Liver (tissue), 9 donors: ENCODE data around the gene BMAL1. TPM values are rescaled to one million over a fixed set of nuclear protein-coding genes. Genes with fewer than 3 reads are reported as not detected.

Source experiments
- DNase-seq: peaks from one replicate; pipeline ENCODE4 v3.0.0-alpha.2; 2017; ENCODE audit warnings: low spot score
- H3K27ac ChIP-seq, 2 donors: one replicate each; pipeline ENCODE4 v1.7.0; 2013; ENCODE audit warnings: inconsistent platforms in 2 of 2, low read length in 2 of 2, control low read depth in 1 of 2, low read depth in 1 of 2, mild to moderate bottlenecking in 1 of 2
- H3K27me3 ChIP-seq, 4 donors: one replicate each; pipeline versions ENCODE4 v1.6.1 to v1.7.0; 2013; ENCODE audit warnings: low read length in 3 of 4, inconsistent platforms in 1 of 4, mild to moderate bottlenecking in 1 of 4, moderate library complexity in 1 of 4; ENCODE audit not compliant: control insufficient read depth in 4 of 4, insufficient read depth in 4 of 4
- H3K36me3 ChIP-seq, 4 donors: one replicate each; pipeline versions ENCODE4 v1.6.1 to v1.7.0; 2013; ENCODE audit warnings: low read length in 3 of 4, mild to moderate bottlenecking in 3 of 4, low read depth in 1 of 4, moderate library complexity in 1 of 4; ENCODE audit not compliant: control insufficient read depth in 4 of 4, insufficient read depth in 3 of 4
- H3K4me1 ChIP-seq, 4 donors: one replicate each; pipeline versions ENCODE4 v1.6.1 to v1.7.0; 2013; ENCODE audit warnings: low read length in 3 of 4, mild to moderate bottlenecking in 3 of 4, moderate library complexity in 1 of 4; ENCODE audit not compliant: control insufficient read depth in 4 of 4, insufficient read depth in 4 of 4
- H3K4me3 ChIP-seq, 3 donors: one replicate each; pipeline versions ENCODE4 v1.6.1 to v1.7.0; 2013; ENCODE audit warnings: low read length in 3 of 3, control low read depth in 1 of 3, low read depth in 1 of 3, mild to moderate bottlenecking in 1 of 3
- H3K9ac ChIP-seq, 2 donors: one replicate each; pipeline ENCODE4 v1.7.0; 2013; ENCODE audit warnings: low read length in 2 of 2, mild to moderate bottlenecking in 2 of 2, moderate library complexity in 2 of 2, control low read depth in 1 of 2, low read depth in 1 of 2
- H3K9me3 ChIP-seq, 4 donors: one replicate each; pipeline versions ENCODE4 v1.6.1 to v1.7.0; 2013; ENCODE audit warnings: low read length in 3 of 4; ENCODE audit not compliant: control insufficient read depth in 4 of 4
- EGR1 ChIP-seq, 2 donors: IDR thresholded peaks; 2 replicates each; pipeline ENCODE4 v1.6.1; 2016 to 2018; ENCODE audit warnings: antibody characterized with exemption in 2 of 2, low read depth in 2 of 2
- FOXA1 ChIP-seq: IDR thresholded peaks from 2 replicates; pipeline ENCODE4 v1.6.1; 2016; ENCODE audit warnings: antibody characterized with exemption
- FOXA2 ChIP-seq: IDR thresholded peaks from 2 replicates; pipeline ENCODE4 v1.6.1; 2016; ENCODE audit warnings: antibody characterized with exemption
- GABPA ChIP-seq, 2 donors: IDR thresholded peaks in 1 of 2; conservative IDR thresholded peaks in 1 of 2; 2 replicates each; pipeline ENCODE4 v1.6.1; 2016; ENCODE audit warnings: antibody characterized with exemption in 2 of 2, mild to moderate bottlenecking in 1 of 2, moderate library complexity in 1 of 2
- HNF4A ChIP-seq, 2 donors: conservative IDR thresholded peaks; 2 replicates each; pipeline ENCODE4 v1.6.1; 2016; ENCODE audit warnings: antibody characterized with exemption in 2 of 2, mild to moderate bottlenecking in 2 of 2
- HNF4G ChIP-seq: IDR thresholded peaks from 2 replicates; pipeline ENCODE4 v1.6.1; 2016; ENCODE audit warnings: antibody characterized with exemption
- JUND ChIP-seq, 2 donors: IDR thresholded peaks; 2 replicates each; pipeline ENCODE4 v1.6.1; 2016; ENCODE audit warnings: antibody characterized with exemption in 2 of 2
- NR2F2 ChIP-seq: IDR thresholded peaks from 2 replicates; pipeline ENCODE4 v1.6.1; 2016; ENCODE audit warnings: antibody characterized with exemption
- RAD21 ChIP-seq, 2 donors: IDR thresholded peaks; 2 replicates each; pipeline ENCODE4 v1.6.1; 2016; ENCODE audit warnings: antibody characterized with exemption in 2 of 2, mild to moderate bottlenecking in 2 of 2
- RXRA ChIP-seq, 2 donors: IDR thresholded peaks; 2 replicates each; pipeline ENCODE4 v1.6.1; 2017 to 2018; ENCODE audit warnings: antibody characterized with exemption in 2 of 2, mild to moderate bottlenecking in 1 of 2
- SP1 ChIP-seq: IDR thresholded peaks from 2 replicates; pipeline ENCODE4 v1.6.1; 2018; ENCODE audit warnings: antibody characterized with exemption, mild to moderate bottlenecking
- TAF1 ChIP-seq: conservative IDR thresholded peaks from 2 replicates; pipeline ENCODE4 v1.6.1; 2016; ENCODE audit warnings: antibody characterized with exemption, mild to moderate bottlenecking
- YY1 ChIP-seq: IDR thresholded peaks from 2 replicates; pipeline ENCODE4 v1.6.1; 2016; ENCODE audit warnings: antibody characterized with exemption, mild to moderate bottlenecking
- WGBS: extraction: QIAGEN DNeasy Blood & Tissue Kit; methylation state at CpG from one replicate; pipeline ENCODE4 v1.1.7; 2013; 5-methylcytosine and 5-hydroxymethylcytosine counted together
- polyA plus RNA-seq, 2 donors: library from polyadenylated mRNA; stranded (reverse) in 1 of 2; unstranded in 1 of 2; fragments of 200-250 nt in 1 of 2; fragments of >200 nt in 1 of 2; fragmentation: Nextera tagmentation in 1 of 2; extraction: Ambion mirVana in 1 of 2; gene quantifications; one replicate each; pipeline versions ENCODE4 v1.2.1 to v1.2.3, GENCODE V29; 2013 to 2015
- total RNA-seq, 2 donors: library from RNA; depleted of rRNA; stranded (reverse); fragments of >200 nt; gene quantifications; one replicate each; pipeline ENCODE4 v1.2.3, GENCODE V29; 2014
- TF ChIP-seq, protein P1 (sequence below): IDR thresholded peaks from 2 replicates; pipeline ENCODE4 v1.6.1; 2016; ENCODE audit warnings: antibody characterized with exemption, mild to moderate bottlenecking
- TF ChIP-seq, protein P2 (sequence below): IDR thresholded peaks from 2 replicates; pipeline ENCODE4 v1.6.1; 2016; ENCODE audit warnings: antibody characterized with exemption
- TF ChIP-seq, protein P3 (sequence below): fragments of 150-350 bp; IDR thresholded peaks from 2 replicates; pipeline ENCODE4 v1.5.1; 2017; ENCODE audit warnings: improper control_type of control experiment, low read depth, low read length; ENCODE audit not compliant: missing input control
- TF ChIP-seq, protein P4 (sequence below): IDR thresholded peaks from 2 replicates; pipeline ENCODE4 v1.6.1; 2016; ENCODE audit warnings: antibody characterized with exemption
- TF ChIP-seq, protein P5 (sequence below): IDR thresholded peaks from 2 replicates; pipeline ENCODE4 v1.6.1; 2016; ENCODE audit warnings: antibody characterized with exemption
- donor health status: healthy.
- donor health status: healthy.
- donor health status: healthy.
- donor health status: healthy.
- donor health status: healthy.

Gene BMAL1
- total and polyA plus RNA-seq, 4 donors: 4.7 to 39.0 (median 15.0) TPM

DNA sequence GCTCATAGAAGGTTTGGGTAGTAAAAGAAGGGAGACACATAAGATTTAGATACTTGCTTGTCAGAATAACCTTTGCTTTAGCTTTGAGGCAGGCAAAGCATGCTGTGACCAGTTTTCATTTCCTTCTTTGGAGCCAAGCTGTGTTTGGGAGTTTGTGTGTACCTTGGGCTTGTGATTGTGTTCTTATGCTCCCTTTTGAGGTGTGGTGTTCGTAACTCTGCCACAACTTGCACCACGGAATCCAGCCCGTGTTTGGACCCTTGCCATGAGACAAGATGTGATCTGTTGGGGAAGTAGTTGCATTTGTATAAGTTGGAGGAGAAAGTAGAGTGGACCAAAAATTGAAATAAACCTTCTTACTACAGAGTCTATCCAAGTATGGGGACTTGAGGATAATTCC lies 34.0 kb downstream of the BMAL1 start:
- no peaks in the 10 kb centered on the region for H3K27me3 ChIP-seq
- H3K9me3 ChIP-seq: no peaks in the 10 kb centered on the region
- 91% methylated on average over 3 of the region's 3 CpGs for WGBS
- no peak overlapping the region for H3K4me3 ChIP-seq
- H3K27ac ChIP-seq: no peak overlapping the region
- no peak overlapping the region for H3K9ac ChIP-seq
- H3K4me1 ChIP-seq: peaks cover 15 to 26% (median 21%) of the 10 kb centered on the region in 4 donors
- no peak for DNase-seq
- peaks cover 0 to 8% (median 2%) of the 10 kb centered on the region in 4 donors for H3K36me3 ChIP-seq
- TF ChIP-seq TAF1: no peak
- no peak for TF ChIP-seq RAD21 (IDR thresholded peaks at IDR 0.05)
- TF ChIP-seq FOXA1: no peak
- no peak for TF ChIP-seq RXRA (IDR thresholded peaks at IDR 0.05)
- TF ChIP-seq FOXA2: no peak
- TF ChIP-seq GABPA (IDR thresholded peaks at IDR 0.05 in 1 of 2, conservative IDR thresholded peaks at IDR 0.05 in 1 of 2): no peak
- TF ChIP-seq, protein P1, sequence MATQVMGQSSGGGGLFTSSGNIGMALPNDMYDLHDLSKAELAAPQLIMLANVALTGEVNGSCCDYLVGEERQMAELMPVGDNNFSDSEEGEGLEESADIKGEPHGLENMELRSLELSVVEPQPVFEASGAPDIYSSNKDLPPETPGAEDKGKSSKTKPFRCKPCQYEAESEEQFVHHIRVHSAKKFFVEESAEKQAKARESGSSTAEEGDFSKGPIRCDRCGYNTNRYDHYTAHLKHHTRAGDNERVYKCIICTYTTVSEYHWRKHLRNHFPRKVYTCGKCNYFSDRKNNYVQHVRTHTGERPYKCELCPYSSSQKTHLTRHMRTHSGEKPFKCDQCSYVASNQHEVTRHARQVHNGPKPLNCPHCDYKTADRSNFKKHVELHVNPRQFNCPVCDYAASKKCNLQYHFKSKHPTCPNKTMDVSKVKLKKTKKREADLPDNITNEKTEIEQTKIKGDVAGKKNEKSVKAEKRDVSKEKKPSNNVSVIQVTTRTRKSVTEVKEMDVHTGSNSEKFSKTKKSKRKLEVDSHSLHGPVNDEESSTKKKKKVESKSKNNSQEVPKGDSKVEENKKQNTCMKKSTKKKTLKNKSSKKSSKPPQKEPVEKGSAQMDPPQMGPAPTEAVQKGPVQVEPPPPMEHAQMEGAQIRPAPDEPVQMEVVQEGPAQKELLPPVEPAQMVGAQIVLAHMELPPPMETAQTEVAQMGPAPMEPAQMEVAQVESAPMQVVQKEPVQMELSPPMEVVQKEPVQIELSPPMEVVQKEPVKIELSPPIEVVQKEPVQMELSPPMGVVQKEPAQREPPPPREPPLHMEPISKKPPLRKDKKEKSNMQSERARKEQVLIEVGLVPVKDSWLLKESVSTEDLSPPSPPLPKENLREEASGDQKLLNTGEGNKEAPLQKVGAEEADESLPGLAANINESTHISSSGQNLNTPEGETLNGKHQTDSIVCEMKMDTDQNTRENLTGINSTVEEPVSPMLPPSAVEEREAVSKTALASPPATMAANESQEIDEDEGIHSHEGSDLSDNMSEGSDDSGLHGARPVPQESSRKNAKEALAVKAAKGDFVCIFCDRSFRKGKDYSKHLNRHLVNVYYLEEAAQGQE: no peak
- TF ChIP-seq, protein P2, sequence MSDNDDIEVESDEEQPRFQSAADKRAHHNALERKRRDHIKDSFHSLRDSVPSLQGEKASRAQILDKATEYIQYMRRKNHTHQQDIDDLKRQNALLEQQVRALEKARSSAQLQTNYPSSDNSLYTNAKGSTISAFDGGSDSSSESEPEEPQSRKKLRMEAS: no peak
- TF ChIP-seq YY1: no peak
- TF ChIP-seq, protein P3, sequence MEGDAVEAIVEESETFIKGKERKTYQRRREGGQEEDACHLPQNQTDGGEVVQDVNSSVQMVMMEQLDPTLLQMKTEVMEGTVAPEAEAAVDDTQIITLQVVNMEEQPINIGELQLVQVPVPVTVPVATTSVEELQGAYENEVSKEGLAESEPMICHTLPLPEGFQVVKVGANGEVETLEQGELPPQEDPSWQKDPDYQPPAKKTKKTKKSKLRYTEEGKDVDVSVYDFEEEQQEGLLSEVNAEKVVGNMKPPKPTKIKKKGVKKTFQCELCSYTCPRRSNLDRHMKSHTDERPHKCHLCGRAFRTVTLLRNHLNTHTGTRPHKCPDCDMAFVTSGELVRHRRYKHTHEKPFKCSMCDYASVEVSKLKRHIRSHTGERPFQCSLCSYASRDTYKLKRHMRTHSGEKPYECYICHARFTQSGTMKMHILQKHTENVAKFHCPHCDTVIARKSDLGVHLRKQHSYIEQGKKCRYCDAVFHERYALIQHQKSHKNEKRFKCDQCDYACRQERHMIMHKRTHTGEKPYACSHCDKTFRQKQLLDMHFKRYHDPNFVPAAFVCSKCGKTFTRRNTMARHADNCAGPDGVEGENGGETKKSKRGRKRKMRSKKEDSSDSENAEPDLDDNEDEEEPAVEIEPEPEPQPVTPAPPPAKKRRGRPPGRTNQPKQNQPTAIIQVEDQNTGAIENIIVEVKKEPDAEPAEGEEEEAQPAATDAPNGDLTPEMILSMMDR: no peak
- no peak for TF ChIP-seq EGR1 (IDR thresholded peaks at IDR 0.05; ENCODE audit: low read depth in 2 of 2)
- TF ChIP-seq, protein P4, sequence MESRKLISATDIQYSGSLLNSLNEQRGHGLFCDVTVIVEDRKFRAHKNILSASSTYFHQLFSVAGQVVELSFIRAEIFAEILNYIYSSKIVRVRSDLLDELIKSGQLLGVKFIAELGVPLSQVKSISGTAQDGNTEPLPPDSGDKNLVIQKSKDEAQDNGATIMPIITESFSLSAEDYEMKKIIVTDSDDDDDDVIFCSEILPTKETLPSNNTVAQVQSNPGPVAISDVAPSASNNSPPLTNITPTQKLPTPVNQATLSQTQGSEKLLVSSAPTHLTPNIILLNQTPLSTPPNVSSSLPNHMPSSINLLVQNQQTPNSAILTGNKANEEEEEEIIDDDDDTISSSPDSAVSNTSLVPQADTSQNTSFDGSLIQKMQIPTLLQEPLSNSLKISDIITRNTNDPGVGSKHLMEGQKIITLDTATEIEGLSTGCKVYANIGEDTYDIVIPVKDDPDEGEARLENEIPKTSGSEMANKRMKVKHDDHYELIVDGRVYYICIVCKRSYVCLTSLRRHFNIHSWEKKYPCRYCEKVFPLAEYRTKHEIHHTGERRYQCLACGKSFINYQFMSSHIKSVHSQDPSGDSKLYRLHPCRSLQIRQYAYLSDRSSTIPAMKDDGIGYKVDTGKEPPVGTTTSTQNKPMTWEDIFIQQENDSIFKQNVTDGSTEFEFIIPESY: no peak

DNA sequence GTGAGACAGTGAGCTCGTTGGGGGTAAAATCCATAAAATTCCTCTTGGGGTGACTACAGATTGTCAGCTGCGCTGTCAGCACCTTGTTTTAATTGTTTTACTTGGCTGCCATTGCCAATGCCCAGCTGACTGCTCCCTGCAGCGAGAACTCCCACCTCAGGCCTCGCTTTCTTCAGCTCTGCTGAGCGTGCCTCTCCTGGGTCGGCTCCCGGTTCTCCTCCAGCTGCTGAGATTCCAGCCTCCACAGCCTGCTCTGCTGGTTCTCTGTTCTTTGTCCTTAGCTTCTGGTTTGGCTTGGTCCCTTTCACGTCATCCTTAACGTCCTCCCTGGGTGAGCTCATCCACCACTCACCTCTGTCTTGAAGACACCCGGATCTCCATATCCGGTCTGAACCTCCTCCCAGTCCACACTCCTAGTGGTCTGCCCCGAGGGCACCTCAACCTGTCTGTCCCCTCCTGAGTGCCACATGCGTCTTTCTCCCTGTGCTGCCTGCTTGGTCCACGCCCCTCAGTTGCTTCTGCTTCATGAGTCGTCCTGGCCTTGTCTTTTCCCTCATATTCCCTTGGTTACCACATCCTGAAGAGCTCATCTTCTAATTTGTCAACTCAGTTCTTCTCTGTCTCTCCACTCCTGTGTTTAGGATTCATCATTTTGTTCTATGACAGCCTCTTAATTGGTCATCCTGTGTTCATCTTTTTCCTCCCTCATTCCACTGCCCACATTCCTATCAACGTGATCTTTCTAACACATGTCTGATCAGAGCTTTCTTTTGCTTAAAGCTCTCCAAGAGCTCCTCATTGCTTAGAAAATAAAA lies 35.6 kb downstream of the BMAL1 start:
- H3K36me3 ChIP-seq: peaks cover 0 to 8% (median 2%) of the 10 kb centered on the region in 4 donors
- no peaks in the 10 kb centered on the region for H3K9me3 ChIP-seq
- no peak overlapping the region for H3K9ac ChIP-seq
- DNase-seq: no peak
- no peak overlapping the region for H3K4me3 ChIP-seq
- 94% methylated on average over 16 of the region's 16 CpGs for WGBS
- H3K27ac ChIP-seq: no peak overlapping the region
- peaks cover 15 to 41% (median 31%) of the 10 kb centered on the region in 4 donors for H3K4me1 ChIP-seq
- no peaks in the 10 kb centered on the region for H3K27me3 ChIP-seq
- TF ChIP-seq FOXA2 (no peak), HNF4A (conservative IDR thresholded peaks at IDR 0.05) (no peak), SP1 (no peak), RAD21 (IDR thresholded peaks at IDR 0.05) (no peak), NR2F2 (no peak), YY1 (no peak), JUND (IDR thresholded peaks at IDR 0.05) (no peak), GABPA (IDR thresholded peaks at IDR 0.05 in 1 of 2, conservative IDR thresholded peaks at IDR 0.05 in 1 of 2) (no peak), FOXA1 (no peak), TAF1 (no peak), HNF4G (no peak)
- TF ChIP-seq, protein P1: no peak
- TF ChIP-seq, protein P5, sequence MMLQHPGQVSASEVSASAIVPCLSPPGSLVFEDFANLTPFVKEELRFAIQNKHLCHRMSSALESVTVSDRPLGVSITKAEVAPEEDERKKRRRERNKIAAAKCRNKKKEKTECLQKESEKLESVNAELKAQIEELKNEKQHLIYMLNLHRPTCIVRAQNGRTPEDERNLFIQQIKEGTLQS: no peak
- TF ChIP-seq, protein P2: no peak
